NT2/D1 (cell line): ENCODE results near the gene TUFT1.

Source experiments
- SUZ12 ChIP-seq: IDR thresholded peaks from 2 replicates; pipeline ENCODE4 v1.6.1; 2011; ENCODE audit not compliant: insufficient read length, insufficient read depth; ENCODE audit errors: extremely low read depth
- YY1 ChIP-seq: IDR thresholded peaks from 2 replicates; pipeline ENCODE4 v1.6.1; 2011; ENCODE audit not compliant: insufficient read length, insufficient read depth
- ZNF274 ChIP-seq: IDR thresholded peaks from 2 replicates; pipeline ENCODE4 v1.6.1; 2011; ENCODE audit warnings: mild to moderate bottlenecking, low read depth, low read length

GRCh38 chr1:151534662-151535278 lies 5.3 kb upstream of the TUFT1 start:
- TF ChIP-seq ZNF274 (no peak), YY1 (no peak), SUZ12 (no peak)
